HG03135 (cell line): ENCODE results near the gene CLDN7.

Source experiments
- ATAC-seq: cut with Tn5 transposase; IDR thresholded peaks from one replicate; pipeline ENCODE4 v1.9.1; 2021; ENCODE audit warnings: mild to moderate bottlenecking, moderate library complexity; ENCODE audit not compliant: unreplicated experiment

Gene CLDN7

GRCh38 chr17:7221278-7222092 is 40.8 kb downstream of the CLDN7 start:
- no peak for ATAC-seq

GRCh38 chr17:7220593-7221277 is 41.5 kb downstream of the CLDN7 start:
- no peak for ATAC-seq

GRCh38 chr17:7219812-7220592 is 42.3 kb downstream of the CLDN7 start, which contains the start of the genes ACADVL and DLG4:
Gene ACADVL (plus strand): TSS chr17:7219938. CDS start chr17:7219985, 47 bp downstream.
Gene DLG4 (minus strand): TSS chr17:7219836.
- peak; percentile 57 for ATAC-seq

- no peak for ATAC-seq
Measured at GRCh38 chr17:7219229-7219811, 43.0 kb downstream of the CLDN7 start.

- no peak for ATAC-seq
Measured at GRCh38 chr17:7218758-7219157, 43.5 kb downstream of the CLDN7 start.

GRCh38 chr17:7218166-7218565 is 44.1 kb downstream of the CLDN7 start:
- ATAC-seq = no peak

- ATAC-seq = no peak
Measured at GRCh38 chr17:7217113-7217987, 44.9 kb downstream of the CLDN7 start.

- no peak for ATAC-seq
Measured at GRCh38 chr17:7216242-7217112, 45.8 kb downstream of the CLDN7 start.

- ATAC-seq = no peak
Measured at GRCh38 chr17:7215652-7216180, 46.6 kb downstream of the CLDN7 start.

- no peak for ATAC-seq
Measured at GRCh38 chr17:7215136-7215638, 47.1 kb downstream of the CLDN7 start.

- peak; percentile 73 for ATAC-seq
Measured at GRCh38 chr17:7214300-7215135, 47.8 kb downstream of the CLDN7 start.

- ATAC-seq = peak; percentile 17
Measured at GRCh38 chr17:7213895-7214299, 48.4 kb downstream of the CLDN7 start.

- no peak for ATAC-seq
Measured at GRCh38 chr17:7211491-7212273, 50.6 kb downstream of the CLDN7 start.
